ENCODE results near the gene AHCY. TPM values are rescaled to one million over a fixed set of nuclear protein-coding genes. Genes with fewer than 3 reads are reported as not detected.
A peak's percentile ranks its signal among the peaks of the same experiment; 100 is the strongest.
"Not testable (repeated sequence)": the region's sequence is repeated elsewhere in the genome, so short reads cannot be mapped to it uniquely, and the experiment has no call there.

Gene AHCY
- 100 to 1,000 TPM in 3 of 4 donors, 10 to 100 TPM in 1; 88.3 to 187 (median 169) TPM for polyA plus RNA-seq (ENCODE audit: insufficient read length in 4 of 4)

DNA sequence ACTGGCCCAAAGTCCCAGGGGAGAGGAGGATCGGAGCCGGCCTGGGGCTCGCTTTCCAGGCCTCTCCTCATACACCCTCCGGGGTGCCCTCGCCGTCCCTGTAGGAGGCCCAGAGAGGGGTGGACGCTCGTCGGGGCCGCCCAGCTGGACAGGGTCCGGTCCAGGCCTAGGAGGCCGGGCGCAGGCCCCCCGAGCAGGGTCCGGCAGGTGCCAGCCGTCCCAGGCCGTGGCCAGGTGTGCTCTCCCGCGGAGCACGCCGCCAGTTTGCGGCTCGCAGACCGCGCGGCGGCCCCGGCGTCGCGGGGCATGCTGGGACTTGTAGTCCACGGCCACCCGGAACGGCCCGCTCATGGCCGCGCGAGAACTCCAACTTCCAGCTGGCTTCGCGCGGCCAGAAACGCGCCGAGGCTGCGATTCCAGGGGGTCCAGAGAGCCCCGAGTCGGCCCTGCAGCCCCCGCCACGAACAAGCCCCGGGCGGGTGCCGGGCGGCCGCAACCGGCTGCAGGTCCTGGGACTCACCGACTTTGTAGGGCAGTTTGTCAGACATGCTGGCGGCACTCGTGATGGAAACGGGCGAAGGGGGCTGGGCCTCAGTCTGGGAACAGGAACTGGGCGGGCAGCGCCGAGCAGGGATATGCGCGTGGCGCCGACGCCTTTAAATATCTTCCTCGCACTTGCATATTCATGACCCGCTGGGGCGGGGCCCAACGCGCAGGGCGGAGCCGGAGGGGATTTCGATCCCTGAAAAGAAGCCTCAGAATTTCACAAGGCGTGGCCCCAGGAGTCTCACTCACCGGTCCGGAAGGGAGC is at the start of gene AHCY:
AHCY (minus strand) TSS at position 633 of the 811 bp plus-strand sequence; CDS start at position 548, 85 bp downstream.
- DNase-seq (ENCODE audit: low read depth in 4 of 4, low spot score in 3 of 4) = peak; percentile 88 to 90 (median 89)

GRCh38 chr20:34350095-34350494 is 46.9 kb upstream of the AHCY start:
- no peak for DNase-seq (ENCODE audit: low read depth in 4 of 4, low spot score in 3 of 4)

GRCh38 chr20:34347571-34347970 is 44.4 kb upstream of the AHCY start:
- DNase-seq (ENCODE audit: low read depth in 4 of 4, low spot score in 3 of 4) = no peak

DNA sequence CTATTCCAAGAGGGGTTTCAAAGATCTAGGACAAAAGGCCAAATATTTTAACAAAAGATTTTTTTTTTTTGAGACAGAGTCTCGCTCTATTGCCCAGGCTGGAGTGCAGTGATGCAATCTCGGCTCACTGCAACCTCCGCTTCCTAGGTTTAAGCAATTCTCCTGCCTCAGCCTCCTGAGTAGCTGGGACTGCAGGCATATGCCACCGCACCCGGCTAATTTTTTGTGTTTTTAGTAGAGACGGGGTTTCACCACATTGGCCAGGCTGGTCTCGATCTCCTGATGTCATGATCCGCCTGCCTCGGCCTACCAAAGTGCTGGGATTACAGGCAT is 43.3 kb upstream of the AHCY start:
- not testable (repeated sequence) for DNase-seq (ENCODE audit: low read depth in 4 of 4, low spot score in 3 of 4)

DNA sequence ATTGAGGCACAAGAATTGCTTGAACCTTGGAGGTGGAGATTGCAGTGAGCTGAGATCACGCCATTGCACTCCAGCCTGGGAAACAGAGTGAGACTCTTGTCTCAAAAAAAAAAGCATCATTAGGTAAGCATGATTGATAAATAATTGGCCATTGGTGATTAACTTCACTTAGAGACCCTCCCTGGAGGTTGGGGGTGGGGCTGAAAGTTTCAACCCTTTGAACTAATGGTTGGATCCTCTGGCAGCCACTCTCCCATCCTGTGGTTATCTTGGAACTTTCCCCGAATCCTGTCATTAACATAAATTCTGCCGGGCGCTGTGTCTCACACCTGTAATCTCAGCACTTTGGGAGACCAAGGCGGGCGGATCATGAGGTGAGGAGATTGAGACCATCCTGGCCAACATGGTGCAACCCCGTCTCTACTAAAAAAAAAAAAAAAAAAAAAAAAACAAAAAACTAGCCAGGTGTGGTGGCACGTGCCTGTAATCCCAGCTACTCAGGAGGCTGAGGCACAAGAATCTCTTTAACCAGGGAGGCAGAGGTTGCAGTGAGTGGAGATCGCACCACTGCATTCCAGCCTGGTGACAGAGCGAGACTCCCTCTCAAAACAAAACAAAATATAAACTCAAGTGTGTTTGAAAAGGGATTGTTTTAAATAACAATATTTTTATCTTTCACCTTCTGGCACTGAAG is 42.8 kb upstream of the AHCY start:
- not testable (repeated sequence) for DNase-seq (ENCODE audit: low read depth in 4 of 4, low spot score in 3 of 4)

- no peak for DNase-seq (ENCODE audit: low read depth in 4 of 4, low spot score in 3 of 4)
These were observed 42.2 kb upstream of the AHCY start for GRCh38 chr20:34345402-34345736.

DNA sequence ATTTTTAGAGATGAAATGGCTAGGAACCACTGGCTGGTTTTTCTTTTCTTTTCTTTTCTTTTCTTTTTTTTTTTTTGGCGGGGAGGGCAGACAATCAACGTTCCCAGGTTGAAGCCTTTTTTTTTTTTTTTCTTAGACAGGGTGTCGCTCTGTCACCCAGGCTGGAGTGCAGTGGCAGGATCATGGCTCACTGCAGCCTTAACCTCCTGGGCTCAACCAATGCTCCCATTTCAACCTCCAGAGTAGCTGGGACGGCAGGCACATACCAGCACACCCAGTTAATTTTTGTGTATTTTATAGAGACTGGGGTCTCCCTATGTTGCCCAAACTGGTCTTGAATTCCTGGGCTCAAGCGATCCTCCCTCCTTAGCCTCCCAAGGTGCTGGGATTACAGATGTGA is 41.1 kb upstream of the AHCY start:
- no peak for DNase-seq (ENCODE audit: low read depth in 4 of 4, low spot score in 3 of 4)

DNA sequence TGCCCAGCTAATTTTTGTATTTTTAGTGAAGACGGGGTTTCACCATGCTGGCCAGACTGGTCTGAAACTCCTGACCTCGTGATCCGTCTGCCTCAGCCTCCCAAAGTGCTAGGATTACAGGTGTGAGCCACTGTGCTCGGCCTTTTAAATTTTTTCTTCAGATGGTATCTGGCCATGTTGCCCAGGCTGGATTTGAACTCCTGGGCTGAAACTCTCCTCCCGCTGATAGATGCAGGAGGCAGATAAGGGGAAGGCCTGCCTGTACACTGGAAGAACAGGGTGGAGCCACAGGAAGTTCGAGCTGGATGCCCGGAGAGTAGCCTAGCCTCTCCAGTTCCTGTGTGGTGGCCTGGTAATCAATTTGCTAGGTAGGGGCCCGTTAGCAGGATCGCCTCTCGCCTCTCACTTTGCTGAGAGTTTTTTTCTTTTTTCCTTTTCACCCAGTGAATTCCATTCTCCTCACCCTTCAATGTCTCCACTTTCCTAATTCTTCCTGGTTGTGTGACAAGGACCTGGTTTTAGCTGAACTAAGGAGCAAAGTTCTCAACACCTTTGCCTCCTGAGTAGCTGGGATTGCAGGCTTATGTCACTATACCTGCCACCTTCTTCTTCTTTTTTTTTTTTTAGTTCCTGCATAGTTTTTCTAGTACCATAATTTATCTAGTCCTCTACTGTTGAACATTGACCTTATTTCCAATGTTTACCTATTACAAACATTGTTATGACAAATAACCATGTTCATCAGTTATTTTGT is 40.5 kb upstream of the AHCY start:
- no peak for DNase-seq (ENCODE audit: low read depth in 4 of 4, low spot score in 3 of 4)

DNA sequence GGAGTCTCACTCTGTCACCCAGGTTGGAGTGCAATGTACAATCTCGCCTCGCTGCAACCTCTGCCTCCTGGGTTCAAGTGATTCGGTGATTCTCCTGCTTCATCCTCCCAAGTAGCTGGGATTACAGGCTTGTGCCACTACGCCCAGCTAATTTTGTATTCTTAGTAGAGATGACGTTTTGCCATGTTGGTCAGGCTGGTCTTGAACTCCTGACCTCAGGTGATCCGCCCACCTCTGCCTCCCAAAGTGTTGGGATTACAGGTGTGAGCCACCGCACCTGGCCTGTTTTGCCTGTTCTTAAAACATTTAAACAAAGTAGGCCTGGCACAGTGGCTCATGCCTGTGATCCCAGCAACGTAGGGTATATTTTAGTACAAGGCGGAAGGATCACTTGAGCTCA is 38.0 kb upstream of the AHCY start:
- not testable (repeated sequence) for DNase-seq (ENCODE audit: low read depth in 4 of 4, low spot score in 3 of 4)

DNA sequence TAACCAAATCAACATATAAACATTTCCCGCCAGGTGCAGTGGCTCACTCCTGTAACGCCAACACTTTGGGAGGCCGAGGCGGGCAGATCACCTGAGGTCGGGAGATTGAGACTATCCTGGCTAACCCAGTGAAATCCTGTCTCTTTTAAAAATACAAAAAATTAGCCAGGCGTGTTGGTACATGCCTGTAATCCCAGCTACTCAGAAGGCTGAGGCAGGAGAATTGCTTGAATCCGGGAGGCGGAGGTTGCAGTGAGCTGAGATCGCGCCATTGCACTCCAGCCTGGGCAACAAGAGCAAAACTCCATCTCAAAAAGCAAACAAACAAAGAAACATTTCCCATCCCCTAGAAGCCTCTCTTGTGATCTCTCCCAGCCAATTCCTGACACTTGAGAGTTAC is 37.6 kb upstream of the AHCY start:
- DNase-seq (ENCODE audit: low read depth in 4 of 4, low spot score in 3 of 4) = not testable (repeated sequence)

GRCh38 chr20:34337982-34338726 is 35.0 kb upstream of the AHCY start:
- no peak for DNase-seq (ENCODE audit: low read depth in 4 of 4, low spot score in 3 of 4)

- no peak for DNase-seq (ENCODE audit: low read depth in 4 of 4, low spot score in 3 of 4)
These were observed 34.4 kb upstream of the AHCY start for GRCh38 chr20:34337544-34337943.

- DNase-seq (ENCODE audit: low read depth in 4 of 4, low spot score in 3 of 4) = no peak
These were observed 31.7 kb upstream of the AHCY start for GRCh38 chr20:34334654-34335407.

GRCh38 chr20:34333786-34334185 is 30.6 kb upstream of the AHCY start:
- DNase-seq (ENCODE audit: low read depth in 4 of 4, low spot score in 3 of 4) = no peak

- DNase-seq (ENCODE audit: low read depth in 4 of 4, low spot score in 3 of 4) = no peak
These were observed 29.2 kb upstream of the AHCY start for GRCh38 chr20:34332262-34332920.

DNA sequence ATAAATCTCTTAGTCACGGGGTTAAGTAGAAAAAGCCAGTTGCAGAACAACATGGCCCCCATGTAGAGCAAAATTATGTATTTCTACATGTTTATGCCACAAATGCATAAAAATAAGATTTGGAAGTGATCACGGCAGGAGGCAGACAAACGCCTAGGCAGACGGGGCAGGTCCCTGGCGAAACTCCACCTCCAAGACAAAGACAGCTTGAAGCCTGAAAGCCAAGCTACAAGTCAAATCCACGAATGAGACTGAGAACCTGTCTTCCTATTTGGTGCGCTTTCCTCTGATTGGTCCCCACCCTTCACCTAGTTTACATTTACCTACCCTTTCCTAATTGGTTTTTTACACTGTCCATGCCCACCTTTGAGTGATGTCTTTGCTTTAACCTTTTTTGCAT is 28.7 kb upstream of the AHCY start:
- no peak for DNase-seq (ENCODE audit: low read depth in 4 of 4, low spot score in 3 of 4)

GRCh38 chr20:34330861-34331544 is 27.8 kb upstream of the AHCY start:
- DNase-seq (ENCODE audit: low read depth in 4 of 4, low spot score in 3 of 4) = not testable (repeated sequence)

DNA sequence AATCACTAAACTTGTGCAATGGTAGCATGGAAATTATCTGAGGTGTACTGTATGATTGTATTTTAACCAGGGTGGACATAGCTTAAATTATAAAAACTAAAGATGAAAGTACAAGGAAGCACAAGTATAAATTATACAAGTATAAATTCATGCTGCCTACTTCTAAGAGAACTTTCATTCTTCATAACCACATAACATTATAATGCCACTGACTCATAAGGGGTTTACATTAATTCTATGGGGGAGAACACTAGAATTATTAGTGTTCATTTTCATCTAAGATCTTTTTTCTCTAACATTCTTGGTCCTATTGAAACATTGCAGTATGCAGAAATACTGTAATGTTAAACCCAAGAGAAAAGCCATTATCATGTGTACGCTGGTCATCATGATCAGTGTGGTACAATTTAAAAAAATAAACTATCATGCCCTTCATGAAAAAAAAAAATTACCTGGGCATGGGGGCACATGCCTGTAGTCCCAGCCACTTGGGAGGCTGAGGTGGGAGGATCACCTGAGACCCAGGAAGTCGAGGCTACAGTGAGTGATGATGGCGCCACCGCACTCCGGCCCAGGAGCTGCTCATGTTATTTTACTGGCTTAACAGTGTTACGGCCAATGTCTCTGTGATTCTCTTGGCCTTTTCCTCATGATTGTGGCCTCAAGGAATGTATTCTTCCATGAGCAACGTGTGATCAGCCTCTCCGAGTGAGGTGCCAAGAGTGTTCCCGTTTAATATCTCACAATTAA is 25.9 kb upstream of the AHCY start:
- DNase-seq (ENCODE audit: low read depth in 4 of 4, low spot score in 3 of 4) = no peak
